Measurements from ENCODE around the gene SHISA3. TPM values are rescaled to one million over a fixed set of nuclear protein-coding genes. Genes with fewer than 3 reads are reported as not detected.

The SHISA3 gene
- polyA plus RNA-seq, 5 donors = 32.0 to 49.3 (median 33.6) TPM

GRCh38 chr4:42440083-42440482 lies 42.8 kb downstream of the SHISA3 start:
- no peak for DNase-seq

GRCh38 chr4:42442601-42443000 lies 45.3 kb downstream of the SHISA3 start:
- DNase-seq = no peak

- DNase-seq = no peak
These were observed 47.8 kb downstream of the SHISA3 start for GRCh38 chr4:42445038-42445437.

GRCh38 chr4:42446823-42447222 lies 49.5 kb downstream of the SHISA3 start:
- DNase-seq = no peak

Other genes with a start within 250 kb of the SHISA3 start
- gene BEND4, start 244.8 kb upstream of the SHISA3 start, polyA plus RNA-seq (ENCODE audit: insufficient read depth in 1 of 5, insufficient read length in 5 of 5, low replicate concordance in 1 of 5) = under 1 TPM; 0.03 to 0.12 (median 0.05) TPM

Data from right lung (tissue), 5 donors.